NCI-H446 (cell line): ENCODE data around the gene CRELD2.
A peak's percentile ranks its signal among the peaks of the same experiment; 100 is the strongest.

Experiments used
- DNase-seq, 2 experiments: peaks; one replicate each; lab custom pipeline; 2025; lab: John Stamatoyannopoulos, UW

CRELD2 gene

GRCh38 chr22:49967706-49968208 lies 49.3 kb downstream of the CRELD2 start:
- no peak for DNase-seq

- DNase-seq = no peak
Measured at GRCh38 chr22:49968313-49968830, 49.9 kb downstream of the CRELD2 start.

GRCh38 chr22:49968831-49969661 lies 50.6 kb downstream of the CRELD2 start:
- no peak for DNase-seq

- no peak for DNase-seq
Measured at GRCh38 chr22:49969751-49970527, 51.5 kb downstream of the CRELD2 start.

- DNase-seq = peak in 1 of 2 experiments; percentile 18
Measured at GRCh38 chr22:49970528-49971231, 52.2 kb downstream of the CRELD2 start.

- DNase-seq = no peak
Measured at GRCh38 chr22:49971232-49972162, 53.1 kb downstream of the CRELD2 start.

- no peak for DNase-seq
Measured at GRCh38 chr22:49972163-49973017, 54.0 kb downstream of the CRELD2 start.

GRCh38 chr22:49973018-49973961 lies 54.9 kb downstream of the CRELD2 start:
- no peak for DNase-seq

GRCh38 chr22:49975543-49976389 lies 57.3 kb downstream of the CRELD2 start:
- no peak for DNase-seq

GRCh38 chr22:49976439-49977175 lies 58.2 kb downstream of the CRELD2 start:
- DNase-seq = no peak
